ENCODE data around the gene RBM12.

DNA sequence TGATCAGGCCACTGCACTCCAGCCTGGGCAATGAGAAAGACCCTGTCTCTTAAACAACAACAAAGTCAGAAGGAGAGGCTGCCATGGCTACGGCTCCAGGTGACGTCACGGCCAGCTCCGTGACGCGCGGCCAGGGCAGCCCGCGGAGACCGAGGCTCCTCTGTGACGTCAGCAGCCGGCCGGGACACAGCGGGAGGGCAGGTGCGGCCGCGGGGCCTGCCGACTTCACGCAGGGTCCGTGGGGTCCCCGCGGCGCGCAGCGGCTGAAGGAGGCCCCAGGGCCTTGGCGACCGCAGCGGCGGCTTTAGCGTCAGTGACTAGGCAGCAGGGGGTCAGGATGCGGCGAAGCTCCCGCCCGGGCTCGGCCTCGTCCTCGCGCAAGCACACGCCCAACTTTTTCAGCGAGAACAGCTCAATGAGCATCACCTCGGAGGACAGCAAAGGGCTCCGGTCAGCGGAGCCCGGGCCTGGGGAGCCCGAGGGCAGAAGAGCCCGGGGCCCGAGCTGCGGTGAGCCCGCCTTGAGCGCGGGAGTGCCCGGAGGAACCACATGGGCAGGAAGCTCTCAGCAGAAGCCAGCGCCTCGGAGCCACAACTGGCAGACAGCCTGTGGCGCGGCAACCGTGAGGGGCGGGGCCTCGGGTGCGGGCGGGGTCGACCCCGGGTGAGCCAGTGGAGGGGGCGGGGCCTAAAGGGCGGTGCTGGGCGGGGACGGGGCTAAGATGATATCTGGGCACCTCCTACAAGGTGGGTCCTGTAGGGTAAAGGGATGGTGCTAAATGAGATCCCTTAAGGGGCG lies 48.8 kb downstream of the RBM12 start, which contains the start of gene SPAG4:
- TF ChIP-seq, protein P1, sequence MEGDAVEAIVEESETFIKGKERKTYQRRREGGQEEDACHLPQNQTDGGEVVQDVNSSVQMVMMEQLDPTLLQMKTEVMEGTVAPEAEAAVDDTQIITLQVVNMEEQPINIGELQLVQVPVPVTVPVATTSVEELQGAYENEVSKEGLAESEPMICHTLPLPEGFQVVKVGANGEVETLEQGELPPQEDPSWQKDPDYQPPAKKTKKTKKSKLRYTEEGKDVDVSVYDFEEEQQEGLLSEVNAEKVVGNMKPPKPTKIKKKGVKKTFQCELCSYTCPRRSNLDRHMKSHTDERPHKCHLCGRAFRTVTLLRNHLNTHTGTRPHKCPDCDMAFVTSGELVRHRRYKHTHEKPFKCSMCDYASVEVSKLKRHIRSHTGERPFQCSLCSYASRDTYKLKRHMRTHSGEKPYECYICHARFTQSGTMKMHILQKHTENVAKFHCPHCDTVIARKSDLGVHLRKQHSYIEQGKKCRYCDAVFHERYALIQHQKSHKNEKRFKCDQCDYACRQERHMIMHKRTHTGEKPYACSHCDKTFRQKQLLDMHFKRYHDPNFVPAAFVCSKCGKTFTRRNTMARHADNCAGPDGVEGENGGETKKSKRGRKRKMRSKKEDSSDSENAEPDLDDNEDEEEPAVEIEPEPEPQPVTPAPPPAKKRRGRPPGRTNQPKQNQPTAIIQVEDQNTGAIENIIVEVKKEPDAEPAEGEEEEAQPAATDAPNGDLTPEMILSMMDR (IDR thresholded peaks at IDR 0.05), result peak in 2 of 3 donors; percentile 14 to 23
- peak; percentile 69 for TF ChIP-seq POLR2A (IDR thresholded peaks at IDR 0.05)
- no peak for TF ChIP-seq EP300 (IDR thresholded peaks at IDR 0.05)
